ENCODE measurements around the gene HDAC4. TPM values are rescaled to one million over a fixed set of nuclear protein-coding genes. Genes with fewer than 3 reads are reported as not detected.

The HDAC4 gene
- total and polyA plus RNA-seq, 2 experiments from 2014 or later: 8.1 to 41.8 TPM

- H3K79me2 ChIP-seq (replicated peaks; ENCODE audit: insufficient read depth): peaks cover 88% of the 10 kb centered on the region
These were observed 36.7 kb downstream of the HDAC4 start for GRCh38 chr2:239363946-239364637.

GRCh38 chr2:239362507-239362906 lies 38.3 kb downstream of the HDAC4 start:
- Histone ChIP-seq H3K27ac (ENCODE audit: low read depth) (no peak overlapping the region), H3K27me3 (ENCODE audit: insufficient read depth) (no peaks in the 10 kb centered on the region), H4K20me1 (replicated peaks; ENCODE audit: insufficient read depth) (peaks cover 31% of the 10 kb centered on the region), H2AFZ (no peak overlapping the region), H3K4me1 (ENCODE audit: insufficient read depth) (peaks cover 18% of the 10 kb centered on the region), H3K36me3 (ENCODE audit: insufficient read depth) (no peaks in the 10 kb centered on the region), H3K4me3 (no peak overlapping the region), H3K4me2 (no peak overlapping the region), H3K9me2 (ENCODE audit: insufficient read depth) (no peaks in the 10 kb centered on the region), H3K79me2 (replicated peaks; ENCODE audit: insufficient read depth) (peaks cover 92% of the 10 kb centered on the region), H3F3A (replicated peaks; ENCODE audit: low read depth) (no peaks in the 10 kb centered on the region)
- no peak for DNase-seq (ENCODE audit: low spot score)
- H3K4me1 Mint-ChIP-seq: peaks cover 33% of the 10 kb centered on the region
- H3K36me3 Mint-ChIP-seq (ENCODE audit: low read depth): no peaks in the 10 kb centered on the region; the same call in 2 of the 3 replicates
- no peaks in the 10 kb centered on the region for H3K9me3 Mint-ChIP-seq
- ATAC-seq: no peak
- no peak overlapping the region for H3K4me3 Mint-ChIP-seq
- no peak overlapping the region for H3K27ac Mint-ChIP-seq
- H3K27me3 Mint-ChIP-seq (ENCODE audit: insufficient read depth, low read depth, poor library complexity): peaks cover 14% of the 10 kb centered on the region
- TF ChIP-seq ETS1 (IDR thresholded peaks at IDR 0.05): no peak
- TF ChIP-seq EZH2 (IDR thresholded peaks at IDR 0.05; ENCODE audit: low read depth, unreplicated experiment): no peak
- TF ChIP-seq REST (IDR thresholded peaks at IDR 0.05; ENCODE audit: unreplicated experiment): no peak
- no peak for TF ChIP-seq NANOG (IDR thresholded peaks at IDR 0.05; ENCODE audit: borderline replicate concordance)
- TF ChIP-seq POLR2AphosphoS5 (IDR thresholded peaks at IDR 0.05; ENCODE audit: low read depth): no peak
- no peak for TF ChIP-seq ZNF114 (CRISPR knock-in tag; IDR thresholded peaks at IDR 0.05)
- no peak for TF ChIP-seq ZNF331 (CRISPR knock-in tag; IDR thresholded peaks at IDR 0.05; ENCODE audit: low read depth)
- TF ChIP-seq EZH2phosphoT487 (IDR thresholded peaks at IDR 0.05; ENCODE audit: unreplicated experiment): no peak
- no peak for TF ChIP-seq CTCF (conservative IDR thresholded peaks at IDR 0.05; ENCODE audit: low read depth in 2 of 2)
- TF ChIP-seq JUNB (IDR thresholded peaks at IDR 0.05; ENCODE audit: unreplicated experiment): no peak
- TF ChIP-seq CREB1 (CRISPR knock-in tag; IDR thresholded peaks at IDR 0.05; ENCODE audit: low read depth): no peak

More at GRCh38 chr2:239363946-239364637, 36.7 kb downstream of the HDAC4 start:
- no peak overlapping the region for H3K4me3 Mint-ChIP-seq
- H3K36me3 Mint-ChIP-seq (ENCODE audit: low read depth): no peaks in the 10 kb centered on the region
- peaks cover 11% of the 10 kb centered on the region for H3K27me3 Mint-ChIP-seq (ENCODE audit: insufficient read depth, low read depth, poor library complexity)
- H3K4me1 Mint-ChIP-seq: peaks cover 24% of the 10 kb centered on the region
- Histone ChIP-seq H2AFZ (no peak overlapping the region), H3K4me2 (no peak overlapping the region), H3K27ac (ENCODE audit: low read depth) (no peak overlapping the region), H3K4me3 (no peak overlapping the region), H3K4me1 (ENCODE audit: insufficient read depth) (peaks cover 13% of the 10 kb centered on the region), H3K36me3 (ENCODE audit: insufficient read depth) (no peaks in the 10 kb centered on the region), H3K27me3 (ENCODE audit: insufficient read depth) (no peaks in the 10 kb centered on the region), H4K20me1 (replicated peaks; ENCODE audit: insufficient read depth) (peaks cover 31% of the 10 kb centered on the region), H3K9me2 (ENCODE audit: insufficient read depth) (no peaks in the 10 kb centered on the region), H3F3A (replicated peaks; ENCODE audit: low read depth) (no peaks in the 10 kb centered on the region)
- TF ChIP-seq CTCF (conservative IDR thresholded peaks at IDR 0.05; ENCODE audit: low read depth in 2 of 2) (peak; percentile 13 to 18; a peak in 2 of 4 replicates), CREB1 (CRISPR knock-in tag; IDR thresholded peaks at IDR 0.05; ENCODE audit: low read depth) (no peak)
- DNase-seq (ENCODE audit: low spot score): no peak
- ATAC-seq: no peak
- H3K27ac Mint-ChIP-seq: no peak overlapping the region
- no peaks in the 10 kb centered on the region for H3K9me3 Mint-ChIP-seq

Data from GM23338 (cell line).